Measurements from ENCODE around the gene ESYT3.

ESYT3 gene

GRCh38 chr3:138434276-138434874 is at the start of gene ESYT3:
Gene ESYT3 (plus strand): TSS chr3:138434616. CDS start chr3:138434799, 183 bp downstream.
- DNase-seq (ENCODE audit: low read depth in 1 of 2, low spot score in 1 of 2) = peak in 1 of 2 donors; percentile 23

GRCh38 chr3:138384976-138385375 is 49.4 kb upstream of the ESYT3 start:
- DNase-seq (ENCODE audit: low read depth in 1 of 2, low spot score in 1 of 2) = no peak

GRCh38 chr3:138389144-138389601 is 45.2 kb upstream of the ESYT3 start:
- no peak for DNase-seq (ENCODE audit: low read depth in 1 of 2, low spot score in 1 of 2)

GRCh38 chr3:138389841-138390581 is 44.4 kb upstream of the ESYT3 start:
- no peak for DNase-seq (ENCODE audit: low read depth in 1 of 2, low spot score in 1 of 2)

- no peak for DNase-seq (ENCODE audit: low read depth in 1 of 2, low spot score in 1 of 2)
Observed at GRCh38 chr3:138390582-138390932, 43.9 kb upstream of the ESYT3 start.

- no peak for DNase-seq (ENCODE audit: low read depth in 1 of 2, low spot score in 1 of 2)
Observed at GRCh38 chr3:138394156-138394555, 40.3 kb upstream of the ESYT3 start.

- DNase-seq (ENCODE audit: low read depth in 1 of 2, low spot score in 1 of 2) = no peak
Observed at GRCh38 chr3:138394686-138395085, 39.7 kb upstream of the ESYT3 start.

GRCh38 chr3:138395865-138396751 is 38.3 kb upstream of the ESYT3 start:
- DNase-seq (ENCODE audit: low read depth in 1 of 2, low spot score in 1 of 2) = no peak

- DNase-seq (ENCODE audit: low read depth in 1 of 2, low spot score in 1 of 2) = no peak
Observed at GRCh38 chr3:138396752-138397410, 37.5 kb upstream of the ESYT3 start.

- no peak for DNase-seq (ENCODE audit: low read depth in 1 of 2, low spot score in 1 of 2)
Observed at GRCh38 chr3:138397983-138398382, 36.4 kb upstream of the ESYT3 start.

GRCh38 chr3:138398791-138399575 is 35.4 kb upstream of the ESYT3 start:
- DNase-seq (ENCODE audit: low read depth in 1 of 2, low spot score in 1 of 2) = no peak

- DNase-seq (ENCODE audit: low read depth in 1 of 2, low spot score in 1 of 2) = no peak
Observed at GRCh38 chr3:138399766-138400165, 34.6 kb upstream of the ESYT3 start.

GRCh38 chr3:138400651-138401070 is 33.8 kb upstream of the ESYT3 start:
- DNase-seq (ENCODE audit: low read depth in 1 of 2, low spot score in 1 of 2) = no peak

GRCh38 chr3:138401834-138402233 is 32.6 kb upstream of the ESYT3 start:
- no peak for DNase-seq (ENCODE audit: low read depth in 1 of 2, low spot score in 1 of 2)

- no peak for DNase-seq (ENCODE audit: low read depth in 1 of 2, low spot score in 1 of 2)
Observed at GRCh38 chr3:138404121-138404520, 30.3 kb upstream of the ESYT3 start.

- DNase-seq (ENCODE audit: low read depth in 1 of 2, low spot score in 1 of 2) = no peak
Observed at GRCh38 chr3:138405001-138405400, 29.4 kb upstream of the ESYT3 start.

GRCh38 chr3:138405486-138405885 is 28.9 kb upstream of the ESYT3 start:
- DNase-seq (ENCODE audit: low read depth in 1 of 2, low spot score in 1 of 2) = no peak

- DNase-seq (ENCODE audit: low read depth in 1 of 2, low spot score in 1 of 2) = no peak
Observed at GRCh38 chr3:138406606-138407005, 27.8 kb upstream of the ESYT3 start.

- DNase-seq (ENCODE audit: low read depth in 1 of 2, low spot score in 1 of 2) = no peak
Observed at GRCh38 chr3:138407236-138407907, 27.0 kb upstream of the ESYT3 start.

All from stimulated activated CD4-positive, alpha-beta T cell treated with anti-CD3 and anti-CD28 coated beads, Interleukin-15, amount 100 ng/mL, for 1 hour (primary cell).